Uterus (tissue), 2 donors: ENCODE measurements around the gene FMNL2.

Experiments used
- CTCF ChIP-seq, 4 experiments: fragments of 200-600 bp in 2 of 4; fragments of 450-650 bp in 2 of 4; sonication (generic) in 2 of 4; IDR thresholded peaks; one replicate each; pipeline ENCODE4 v1.5.1; 2016 to 2019; ENCODE audit warnings: antibody characterized with exemption in 4 of 4, mild to moderate bottlenecking in 2 of 4, moderate library complexity in 1 of 4
- POLR2A ChIP-seq, 2 donors: fragments of 450-650 bp; IDR thresholded peaks; one replicate each; pipeline ENCODE4 v1.6.1; 2016; ENCODE audit warnings: antibody characterized with exemption in 2 of 2, mild to moderate bottlenecking in 1 of 2, moderate library complexity in 1 of 2

GRCh38 chr2:152606081-152606480 lies 271.1 kb downstream of the FMNL2 start:
- no peak for TF ChIP-seq CTCF (IDR thresholded peaks at IDR 0.05)
- no peak for TF ChIP-seq POLR2A (IDR thresholded peaks at IDR 0.05)
